ENCODE data around the gene DIDO1.
A peak's percentile ranks its signal among the peaks of the same experiment; 100 is the strongest.
"Not testable (repeated sequence)": the region's sequence is repeated elsewhere in the genome, so short reads cannot be mapped to it uniquely, and the experiment has no call there.

DIDO1 gene

GRCh38 chr20:62962891-62963613 lies 36.7 kb upstream of the DIDO1 start:
- DNase-seq (ENCODE audit: low spot score) = no peak

DNA sequence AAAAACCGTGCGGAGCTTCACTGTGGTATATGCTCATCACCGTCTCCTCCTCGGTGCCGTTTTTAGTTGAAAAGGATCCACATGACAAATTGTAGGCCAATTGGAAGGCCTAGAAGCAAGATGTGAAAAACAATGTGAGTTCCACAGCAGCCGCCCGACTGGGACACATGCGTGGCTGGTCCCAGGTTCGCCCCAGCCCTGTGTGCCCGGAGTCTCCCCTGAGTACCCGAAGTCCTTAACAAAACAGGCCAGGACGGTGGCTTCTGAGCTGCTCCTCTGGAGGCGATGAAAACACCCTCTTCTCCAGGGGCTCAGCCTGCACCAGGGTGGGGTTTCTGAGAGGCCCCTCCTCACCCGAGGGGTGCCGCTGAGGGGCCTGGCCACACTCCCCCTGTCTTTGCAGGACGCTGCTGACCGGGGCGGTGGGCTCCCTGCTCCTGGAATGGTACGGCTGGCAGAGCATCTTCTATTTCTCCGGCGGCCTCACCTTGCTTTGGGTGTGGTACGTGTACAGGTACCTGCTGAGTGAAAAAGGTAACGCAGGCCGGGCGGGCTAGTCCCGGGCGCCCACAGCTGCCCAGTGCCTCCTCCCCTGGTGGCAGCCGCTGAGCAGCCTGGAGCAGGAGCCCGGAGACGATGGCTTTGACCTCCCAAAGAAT lies 36.0 kb upstream of the DIDO1 start:
- no peak for DNase-seq (ENCODE audit: low spot score)

DNA sequence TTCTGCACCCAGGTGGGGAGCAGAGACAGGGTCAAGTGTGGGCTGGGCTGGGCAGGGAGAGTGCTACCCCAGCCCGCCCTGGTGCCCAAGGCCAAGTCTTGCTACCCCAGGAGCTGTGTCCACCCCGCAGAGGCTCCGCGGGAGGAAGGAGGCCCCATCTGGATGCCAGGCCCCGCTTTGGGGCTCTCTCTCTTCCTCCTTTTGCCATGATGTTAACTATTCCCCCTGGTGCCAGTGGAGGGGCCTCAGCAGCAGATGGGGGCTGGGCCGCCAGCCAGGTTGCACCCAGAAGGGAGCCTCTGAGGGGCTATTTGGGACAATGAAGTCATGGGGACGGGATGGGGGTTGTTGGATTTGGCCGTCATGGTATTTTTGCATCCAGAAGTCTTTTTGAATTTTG lies 35.5 kb upstream of the DIDO1 start:
- no peak for DNase-seq (ENCODE audit: low spot score)

- no peak for DNase-seq (ENCODE audit: low spot score)
Measured at GRCh38 chr20:62961310-62961783, 35.0 kb upstream of the DIDO1 start.

GRCh38 chr20:62960446-62961309 lies 34.4 kb upstream of the DIDO1 start:
- DNase-seq (ENCODE audit: low spot score) = not testable (repeated sequence)

- no peak for DNase-seq (ENCODE audit: low spot score)
Measured at GRCh38 chr20:62959998-62960436, 33.7 kb upstream of the DIDO1 start.

- DNase-seq (ENCODE audit: low spot score) = no peak
Measured at GRCh38 chr20:62959101-62959971, 33.0 kb upstream of the DIDO1 start.

DNA sequence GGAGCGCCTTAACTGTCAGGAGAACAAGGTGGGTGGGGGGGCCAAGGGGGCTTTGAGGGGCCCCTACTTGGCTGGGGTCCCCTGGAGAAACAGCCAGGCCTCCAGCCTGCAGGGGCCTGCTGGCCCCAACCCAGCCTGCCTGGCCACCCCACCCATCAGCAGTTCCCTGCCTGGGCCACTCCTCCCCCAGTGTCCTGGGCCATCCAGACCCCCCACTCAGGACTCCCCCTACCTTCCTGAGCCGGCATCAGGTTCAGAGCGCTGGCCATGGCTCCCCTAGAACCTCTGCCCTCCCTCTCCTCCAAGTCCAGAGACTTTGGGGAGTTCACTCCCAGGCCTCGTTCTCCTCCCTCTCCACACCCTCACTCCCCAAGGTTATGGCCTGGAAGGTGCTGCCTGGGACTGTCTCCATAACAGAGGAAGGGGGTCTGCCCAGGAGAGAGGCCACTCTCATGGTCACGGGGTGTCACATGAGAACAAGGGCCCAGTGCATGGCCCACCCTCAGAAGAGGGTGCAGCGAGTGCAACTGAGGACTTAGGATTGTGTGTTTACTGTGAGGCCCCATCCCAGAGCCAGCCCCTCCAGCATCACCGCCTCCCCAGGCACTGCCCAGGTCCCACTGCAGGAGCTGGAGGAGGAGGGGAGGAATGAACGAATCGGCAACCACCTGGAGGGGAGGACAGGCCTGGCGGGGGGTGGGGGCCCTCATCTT lies 32.2 kb upstream of the DIDO1 start:
- DNase-seq (ENCODE audit: low spot score) = no peak

DNA sequence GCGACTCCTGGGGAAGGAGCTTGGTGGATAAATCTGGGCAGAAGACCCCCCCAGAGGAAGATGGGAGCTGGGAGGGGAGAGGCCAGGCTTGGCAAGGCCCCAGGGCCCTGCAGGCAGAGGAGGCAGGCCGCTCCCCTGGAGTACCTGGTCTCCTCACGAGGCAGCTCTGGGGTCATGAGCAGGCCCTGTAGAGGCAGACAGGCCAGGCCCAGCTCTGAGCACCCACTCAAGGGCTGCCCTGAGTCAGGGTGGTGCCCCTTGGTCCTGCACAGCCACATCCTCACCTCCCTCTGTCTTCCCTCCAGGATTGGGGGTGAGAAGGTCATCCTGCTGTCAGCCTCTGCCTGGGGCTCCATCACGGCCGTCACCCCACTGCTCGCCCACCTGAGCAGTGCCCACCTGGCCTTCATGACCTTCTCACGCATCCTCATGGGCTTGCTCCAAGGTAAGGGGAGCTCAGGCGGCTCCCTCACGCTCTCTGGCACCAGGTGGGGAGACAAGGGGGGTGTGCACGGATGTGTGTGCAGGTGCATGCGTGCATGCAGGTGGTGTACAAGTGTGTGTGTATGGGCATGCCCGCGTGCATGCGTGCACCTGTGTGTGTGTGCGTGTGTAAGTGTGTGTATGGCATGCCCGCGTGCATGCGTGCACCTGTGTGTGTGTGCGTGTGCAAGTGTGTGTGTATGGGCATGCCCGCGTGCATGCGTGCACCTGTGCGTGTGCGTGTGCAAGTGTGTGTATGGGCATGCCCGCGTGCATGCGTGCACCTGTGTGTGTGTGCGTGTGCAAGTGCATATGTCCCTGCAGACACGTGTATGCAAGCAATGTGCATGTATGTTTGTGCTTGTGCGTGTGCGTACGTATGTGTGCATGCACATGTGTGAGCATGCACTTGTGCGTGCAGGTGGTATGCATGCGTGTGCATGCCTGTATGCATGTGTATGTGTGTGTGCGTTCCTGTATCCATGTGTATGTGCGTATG lies 31.1 kb upstream of the DIDO1 start:
- DNase-seq (ENCODE audit: low spot score) = no peak

- DNase-seq (ENCODE audit: low spot score) = no peak
Measured at GRCh38 chr20:62956387-62957135, 30.3 kb upstream of the DIDO1 start.

DNA sequence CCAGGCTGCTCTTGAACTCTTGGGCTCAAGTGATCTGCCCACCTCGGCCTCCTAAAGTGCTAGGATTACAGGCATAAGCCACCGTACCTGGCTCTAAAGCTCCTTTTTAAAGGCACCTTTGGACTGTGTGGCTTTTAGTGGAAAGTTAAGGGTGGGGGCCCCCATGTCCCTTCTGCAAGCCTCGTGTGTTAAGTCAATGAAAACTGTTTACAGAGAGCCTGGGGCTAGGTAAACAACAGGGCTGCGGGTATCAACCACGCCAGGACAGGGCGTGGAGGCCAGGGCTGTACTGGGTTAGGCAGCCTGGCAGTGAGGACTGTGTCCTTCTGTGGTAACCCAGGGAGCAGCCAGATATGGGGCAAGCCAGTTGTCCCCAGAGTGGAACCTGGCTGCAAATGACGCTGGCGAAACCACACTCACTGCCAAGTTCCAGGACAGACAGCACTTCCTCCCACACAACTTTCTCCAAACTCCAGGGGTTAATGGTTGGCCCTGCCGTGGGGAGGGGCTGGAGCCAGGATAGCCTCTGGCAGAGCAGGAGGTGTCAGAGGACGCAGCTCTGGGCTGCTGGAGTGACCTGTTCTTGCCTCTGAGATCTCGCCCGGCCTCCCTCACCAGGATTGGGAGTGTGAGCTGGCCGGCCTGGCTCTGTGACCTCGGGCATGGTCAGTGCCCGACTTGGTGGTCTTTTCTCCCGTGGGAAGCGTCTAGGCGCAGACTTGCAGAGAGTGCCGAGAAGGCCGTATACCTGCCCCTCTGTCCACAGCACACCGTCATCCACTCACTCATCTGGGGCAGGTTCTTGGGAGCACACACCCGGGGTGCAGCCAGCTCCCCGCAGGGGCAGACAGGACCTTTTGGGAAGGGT lies 29.4 kb upstream of the DIDO1 start:
- DNase-seq (ENCODE audit: low spot score) = no peak

- DNase-seq (ENCODE audit: low spot score) = peak; percentile 89
Measured at GRCh38 chr20:62953839-62954703, 27.8 kb upstream of the DIDO1 start.

DNA sequence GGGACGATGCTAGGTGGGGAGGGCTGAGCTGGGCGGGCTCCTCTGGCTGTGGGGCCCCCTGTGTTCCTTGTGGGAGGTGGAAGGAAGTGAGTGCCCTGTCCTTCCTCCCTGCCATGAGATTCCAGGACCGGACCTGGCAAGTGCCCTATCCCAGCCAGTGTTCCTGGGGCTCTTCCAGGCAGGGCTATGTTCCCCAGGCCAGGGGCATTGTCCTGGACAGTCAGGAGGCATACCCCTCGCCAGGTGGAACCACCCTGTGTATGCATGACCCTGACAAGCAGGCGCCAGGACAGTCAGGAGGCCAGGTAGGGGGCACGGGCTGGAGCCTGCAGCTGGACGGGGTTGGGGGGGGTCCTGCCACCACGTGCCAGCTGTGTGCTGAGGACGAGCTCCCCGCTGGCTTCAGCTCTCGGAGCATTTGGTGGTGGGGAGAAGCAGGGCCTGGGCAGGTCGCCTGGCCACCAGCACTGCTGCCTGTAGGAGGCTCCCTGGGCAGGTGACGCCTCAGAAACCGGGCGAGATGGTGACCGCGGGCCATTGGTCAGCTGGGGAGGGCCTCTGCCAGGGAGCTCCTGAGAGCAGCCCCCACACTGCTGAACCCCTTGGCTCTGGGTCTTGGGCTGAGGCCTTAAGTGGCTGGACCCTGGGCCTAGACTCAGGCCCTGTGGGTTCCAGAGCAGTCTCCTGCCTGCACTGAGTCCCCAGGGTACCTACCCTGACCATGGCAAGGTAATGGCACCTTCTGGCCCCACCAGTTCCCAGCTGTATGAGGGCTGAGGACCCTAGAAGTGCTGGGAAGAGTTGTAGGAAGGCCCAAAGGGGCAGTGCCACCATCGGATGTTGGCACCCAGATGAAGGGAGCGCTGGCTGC lies 26.9 kb upstream of the DIDO1 start:
- peak; percentile 43 for DNase-seq (ENCODE audit: low spot score)

- DNase-seq (ENCODE audit: low spot score) = peak; percentile 83
Measured at GRCh38 chr20:62952373-62952967, 26.2 kb upstream of the DIDO1 start, which contains the start of gene SLC17A9. Gene SLC17A9, plus strand, starts transcription at chr20:62952709. Its CDS starts 122 bp downstream, at chr20:62952831.

GRCh38 chr20:62951896-62952372 lies 25.6 kb upstream of the DIDO1 start:
- no peak for DNase-seq (ENCODE audit: low spot score)

All from AG20443 (cell line).